ENCODE measurements around the gene TPBG.

Gene TPBG

DNA sequence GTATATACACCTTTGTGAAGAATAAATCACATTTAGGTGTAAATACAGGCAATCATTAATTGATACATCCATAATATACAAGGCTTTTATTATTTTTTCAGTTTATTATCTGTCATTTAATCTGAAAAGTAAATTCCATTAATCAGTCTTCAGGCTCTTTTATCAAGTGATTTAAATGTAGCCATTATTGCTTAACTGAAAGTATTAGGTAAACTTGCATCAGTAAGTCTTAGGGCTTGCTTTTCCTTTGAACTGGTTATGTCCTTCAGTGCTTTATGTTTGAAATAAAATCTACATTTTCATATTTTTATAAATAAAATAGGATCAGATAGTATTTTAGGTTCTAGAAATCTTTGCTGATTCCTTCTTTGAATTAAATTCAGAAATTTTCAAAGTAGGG, 4.1 kb downstream of the TPBG start:
- Histone ChIP-seq H3K9me3 (ENCODE audit: insufficient read depth, low read length) (no peaks in the 10 kb centered on the region), H3K36me3 (ENCODE audit: low read length) (no peaks in the 10 kb centered on the region), H3K79me2 (ENCODE audit: insufficient read depth, low read length) (no peaks in the 10 kb centered on the region), H3K27me3 (ENCODE audit: low read length) (no peaks in the 10 kb centered on the region), H3K4me2 (ENCODE audit: low read depth, low read length, poor library complexity, severe bottlenecking) (no peak overlapping the region), H2AFZ (ENCODE audit: low read depth, low read length, severe bottlenecking) (no peak overlapping the region), H3K27ac (ENCODE audit: low read depth, low read length) (no peak overlapping the region), H3K9ac (ENCODE audit: low read length) (no peak overlapping the region), H4K20me1 (ENCODE audit: low read depth, low read length) (no peaks in the 10 kb centered on the region), H3F3A (ENCODE audit: insufficient read depth) (no peaks in the 10 kb centered on the region), H3K9me2 (replicated peaks; ENCODE audit: insufficient read depth, low read length) (no peaks in the 10 kb centered on the region), H3K4me3 (ENCODE audit: insufficient read depth, low read length, poor library complexity, severe bottlenecking) (no peak overlapping the region)
- TF ChIP-seq, protein P1, sequence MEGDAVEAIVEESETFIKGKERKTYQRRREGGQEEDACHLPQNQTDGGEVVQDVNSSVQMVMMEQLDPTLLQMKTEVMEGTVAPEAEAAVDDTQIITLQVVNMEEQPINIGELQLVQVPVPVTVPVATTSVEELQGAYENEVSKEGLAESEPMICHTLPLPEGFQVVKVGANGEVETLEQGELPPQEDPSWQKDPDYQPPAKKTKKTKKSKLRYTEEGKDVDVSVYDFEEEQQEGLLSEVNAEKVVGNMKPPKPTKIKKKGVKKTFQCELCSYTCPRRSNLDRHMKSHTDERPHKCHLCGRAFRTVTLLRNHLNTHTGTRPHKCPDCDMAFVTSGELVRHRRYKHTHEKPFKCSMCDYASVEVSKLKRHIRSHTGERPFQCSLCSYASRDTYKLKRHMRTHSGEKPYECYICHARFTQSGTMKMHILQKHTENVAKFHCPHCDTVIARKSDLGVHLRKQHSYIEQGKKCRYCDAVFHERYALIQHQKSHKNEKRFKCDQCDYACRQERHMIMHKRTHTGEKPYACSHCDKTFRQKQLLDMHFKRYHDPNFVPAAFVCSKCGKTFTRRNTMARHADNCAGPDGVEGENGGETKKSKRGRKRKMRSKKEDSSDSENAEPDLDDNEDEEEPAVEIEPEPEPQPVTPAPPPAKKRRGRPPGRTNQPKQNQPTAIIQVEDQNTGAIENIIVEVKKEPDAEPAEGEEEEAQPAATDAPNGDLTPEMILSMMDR (IDR thresholded peaks at IDR 0.05; ENCODE audit: insufficient read depth, low read length, poor library complexity, severe bottlenecking): no peak
- TF ChIP-seq EZH2phosphoT487 (conservative IDR thresholded peaks at IDR 0.05; ENCODE audit: low read length): no peak

DNA sequence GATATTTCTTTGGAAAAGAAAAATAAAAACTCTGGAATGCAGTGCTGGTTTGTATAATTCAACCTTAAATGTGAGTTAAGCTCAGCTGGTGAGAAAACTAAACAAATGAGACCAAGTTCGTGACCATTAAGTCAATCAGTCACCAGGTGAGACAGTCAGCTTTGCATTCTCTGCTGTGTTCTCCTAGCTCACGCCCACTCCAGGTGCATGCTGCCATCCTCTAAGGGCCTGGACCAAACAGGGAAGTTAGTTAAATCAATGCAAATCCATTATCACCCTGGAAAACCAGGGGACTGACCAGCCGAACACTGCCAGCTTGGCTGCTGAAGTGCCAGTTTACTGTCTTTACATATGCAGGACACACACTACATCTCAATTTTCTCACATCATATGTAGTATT, 7.2 kb downstream of the TPBG start:
- H3F3A ChIP-seq (ENCODE audit: insufficient read depth): no peaks in the 10 kb centered on the region
- no peak overlapping the region for H3K4me3 ChIP-seq (ENCODE audit: insufficient read depth, low read length, poor library complexity, severe bottlenecking)
- H3K27ac ChIP-seq (ENCODE audit: low read depth, low read length): no peak overlapping the region
- no peak overlapping the region for H3K4me2 ChIP-seq (ENCODE audit: low read depth, low read length, poor library complexity, severe bottlenecking)
- H2AFZ ChIP-seq (ENCODE audit: low read depth, low read length, severe bottlenecking): no peak overlapping the region
- no peaks in the 10 kb centered on the region for H3K27me3 ChIP-seq (ENCODE audit: low read length)
- H3K9ac ChIP-seq (ENCODE audit: low read length): no peak overlapping the region
- no peaks in the 10 kb centered on the region for H3K9me2 ChIP-seq (replicated peaks; ENCODE audit: insufficient read depth, low read length)
- no peaks in the 10 kb centered on the region for H3K79me2 ChIP-seq (ENCODE audit: insufficient read depth, low read length)
- no peaks in the 10 kb centered on the region for H4K20me1 ChIP-seq (ENCODE audit: low read depth, low read length)
- TF ChIP-seq, protein P1 (IDR thresholded peaks at IDR 0.05; ENCODE audit: insufficient read depth, low read length, poor library complexity, severe bottlenecking): no peak
- TF ChIP-seq EZH2phosphoT487 (conservative IDR thresholded peaks at IDR 0.05; ENCODE audit: low read length): no peak
- H3K9me3 ChIP-seq (ENCODE audit: insufficient read depth, low read length): no peaks in the 10 kb centered on the region
- H3K36me3 ChIP-seq (ENCODE audit: low read length): no peaks in the 10 kb centered on the region

DNA sequence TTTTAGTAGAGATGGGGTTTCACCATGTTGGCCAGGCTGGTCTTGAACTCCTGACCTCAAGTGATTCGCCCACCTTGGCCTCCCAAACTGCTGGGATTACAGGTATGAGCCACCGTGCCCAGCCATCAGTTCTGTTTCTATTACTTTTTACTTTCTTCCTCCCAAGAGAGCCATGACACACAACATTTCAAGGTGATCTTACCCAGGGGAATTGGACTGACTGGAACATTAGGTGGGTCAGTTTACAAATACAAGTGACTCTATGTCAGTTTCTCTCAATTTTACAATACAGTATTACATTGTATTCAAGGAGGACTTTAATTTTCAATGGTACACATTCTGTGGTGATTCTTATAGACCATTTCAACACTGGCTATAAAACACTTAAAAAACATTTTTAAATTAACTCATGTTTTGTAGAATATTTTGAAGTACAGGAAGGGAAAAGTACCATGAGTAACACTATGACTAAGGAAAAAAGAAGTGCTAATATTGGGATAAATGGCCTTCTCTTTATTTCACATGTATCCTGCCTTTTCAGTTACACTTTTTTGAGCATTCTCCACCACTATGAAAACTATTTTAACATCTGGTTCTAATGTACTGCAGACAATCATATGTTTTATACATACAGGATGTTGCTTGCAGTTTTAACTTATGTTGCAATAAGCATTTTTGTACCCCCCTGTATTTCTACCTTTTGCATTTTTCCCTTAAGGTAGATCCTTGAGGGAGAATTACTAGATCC, 8.4 kb downstream of the TPBG start:
- Histone ChIP-seq H3K27me3 (ENCODE audit: low read length) (no peaks in the 10 kb centered on the region), H3K27ac (ENCODE audit: low read depth, low read length) (no peak overlapping the region), H3K9me3 (ENCODE audit: insufficient read depth, low read length) (no peaks in the 10 kb centered on the region), H4K20me1 (ENCODE audit: low read depth, low read length) (no peaks in the 10 kb centered on the region), H3K9me2 (replicated peaks; ENCODE audit: insufficient read depth, low read length) (no peaks in the 10 kb centered on the region), H3K36me3 (ENCODE audit: low read length) (no peaks in the 10 kb centered on the region), H3F3A (ENCODE audit: insufficient read depth) (no peaks in the 10 kb centered on the region), H3K9ac (ENCODE audit: low read length) (no peak overlapping the region), H3K4me2 (ENCODE audit: low read depth, low read length, poor library complexity, severe bottlenecking) (no peak overlapping the region), H3K79me2 (ENCODE audit: insufficient read depth, low read length) (no peaks in the 10 kb centered on the region), H3K4me3 (ENCODE audit: insufficient read depth, low read length, poor library complexity, severe bottlenecking) (no peak overlapping the region), H2AFZ (ENCODE audit: low read depth, low read length, severe bottlenecking) (no peak overlapping the region)
- TF ChIP-seq, protein P1 (IDR thresholded peaks at IDR 0.05; ENCODE audit: insufficient read depth, low read length, poor library complexity, severe bottlenecking): no peak
- no peak for TF ChIP-seq EZH2phosphoT487 (conservative IDR thresholded peaks at IDR 0.05; ENCODE audit: low read length)
